ENCODE data around the gene TMEM131. TPM values are rescaled to one million over a fixed set of nuclear protein-coding genes. Genes with fewer than 3 reads are reported as not detected.

The TMEM131 gene
- total RNA-seq, 1 donor from 2014 or later: 58.8 TPM

DNA sequence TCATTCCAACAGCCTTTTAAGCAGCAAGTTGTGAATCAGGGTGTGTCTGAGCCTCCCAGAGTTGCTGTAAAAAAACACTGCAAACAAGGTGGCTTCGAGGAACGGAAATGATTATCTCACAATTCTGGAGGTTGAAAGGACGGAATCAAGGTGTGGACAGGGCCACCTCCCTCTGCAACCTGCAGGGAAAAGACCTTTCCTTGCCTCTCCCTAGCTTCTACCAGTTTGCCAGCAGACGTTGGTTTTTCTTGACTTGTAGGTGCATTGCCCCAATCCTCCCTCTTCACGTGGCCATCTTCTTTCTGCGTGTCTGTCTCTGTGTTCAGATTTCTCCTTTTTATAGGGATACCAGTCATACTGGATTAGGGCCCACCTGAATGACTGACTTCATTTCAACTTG, 24.8 kb upstream of the TMEM131 start:
- no peak for TF ChIP-seq CTCF (IDR thresholded peaks at IDR 0.05; ENCODE audit: unreplicated experiment)
- no peaks in the 10 kb centered on the region for H3K36me3 Mint-ChIP-seq (ENCODE audit: insufficient read depth)
- H3K9me3 Mint-ChIP-seq (ENCODE audit: low read depth): no peaks in the 10 kb centered on the region
- DNase-seq (ENCODE audit: low spot score, unreplicated experiment): no peak
- H3K27me3 Mint-ChIP-seq: peaks cover 2% of the 10 kb centered on the region
- no peak overlapping the region for H3K27ac Mint-ChIP-seq
- H3K4me1 Mint-ChIP-seq (ENCODE audit: low read depth): peaks cover 1% of the 10 kb centered on the region
- no peak overlapping the region for H3K4me3 Mint-ChIP-seq (ENCODE audit: low read depth)

DNA sequence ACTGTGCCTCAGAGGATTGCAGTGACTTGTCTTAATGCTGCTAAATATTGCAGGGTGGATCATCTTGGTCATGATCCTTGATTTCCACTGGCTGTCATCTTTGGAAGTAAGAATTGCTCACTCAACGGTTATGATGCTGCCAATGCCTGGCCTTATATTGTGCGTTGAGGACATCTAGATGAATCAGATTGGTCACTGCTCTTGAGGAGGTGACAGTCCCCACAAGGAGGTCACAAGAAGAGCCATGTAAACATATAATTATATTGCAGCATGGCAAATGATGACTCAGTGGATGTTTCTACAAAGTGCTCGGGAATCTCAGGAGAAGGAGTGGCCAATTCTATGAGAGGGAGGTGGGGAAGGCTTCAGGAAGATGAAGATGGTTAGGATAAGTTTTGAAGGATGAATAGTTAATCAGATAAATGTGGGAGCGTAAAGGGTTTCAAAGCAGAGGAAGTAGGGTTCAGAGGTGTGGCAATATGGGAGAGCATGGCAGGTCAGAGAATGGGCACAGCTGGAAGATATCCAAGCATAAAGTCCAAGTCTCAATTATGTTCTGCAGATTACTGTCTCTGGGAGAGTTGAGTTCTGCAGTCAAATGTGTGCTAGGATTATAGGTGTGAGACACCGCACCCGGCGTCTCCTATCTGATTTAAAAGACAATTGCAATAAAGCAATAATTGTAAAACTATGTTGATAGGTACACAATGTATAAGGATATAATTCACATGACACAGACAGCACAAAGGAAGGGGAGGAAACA, 21.3 kb upstream of the TMEM131 start:
- H3K4me3 Mint-ChIP-seq (ENCODE audit: low read depth): no peak overlapping the region
- DNase-seq (ENCODE audit: low spot score, unreplicated experiment): no peak
- no peaks in the 10 kb centered on the region for H3K27me3 Mint-ChIP-seq
- peaks cover 1% of the 10 kb centered on the region for H3K4me1 Mint-ChIP-seq (ENCODE audit: low read depth)
- no peak overlapping the region for H3K27ac Mint-ChIP-seq
- TF ChIP-seq CTCF (IDR thresholded peaks at IDR 0.05; ENCODE audit: unreplicated experiment): no peak
- no peaks in the 10 kb centered on the region for H3K9me3 Mint-ChIP-seq (ENCODE audit: low read depth)
- H3K36me3 Mint-ChIP-seq (ENCODE audit: insufficient read depth): no peaks in the 10 kb centered on the region

- Mint-ChIP-seq H3K4me1 (ENCODE audit: low read depth) (no peaks in the 10 kb centered on the region), H3K27me3 (no peaks in the 10 kb centered on the region), H3K36me3 (ENCODE audit: insufficient read depth) (no peaks in the 10 kb centered on the region), H3K27ac (no peak overlapping the region), H3K4me3 (ENCODE audit: low read depth) (no peak overlapping the region), H3K9me3 (ENCODE audit: low read depth) (no peaks in the 10 kb centered on the region)
- TF ChIP-seq CTCF (IDR thresholded peaks at IDR 0.05; ENCODE audit: unreplicated experiment): no peak
- no peak for DNase-seq (ENCODE audit: low spot score, unreplicated experiment)
Observed at GRCh38 chr2:98015671-98016070, 19.9 kb upstream of the TMEM131 start.

DNA sequence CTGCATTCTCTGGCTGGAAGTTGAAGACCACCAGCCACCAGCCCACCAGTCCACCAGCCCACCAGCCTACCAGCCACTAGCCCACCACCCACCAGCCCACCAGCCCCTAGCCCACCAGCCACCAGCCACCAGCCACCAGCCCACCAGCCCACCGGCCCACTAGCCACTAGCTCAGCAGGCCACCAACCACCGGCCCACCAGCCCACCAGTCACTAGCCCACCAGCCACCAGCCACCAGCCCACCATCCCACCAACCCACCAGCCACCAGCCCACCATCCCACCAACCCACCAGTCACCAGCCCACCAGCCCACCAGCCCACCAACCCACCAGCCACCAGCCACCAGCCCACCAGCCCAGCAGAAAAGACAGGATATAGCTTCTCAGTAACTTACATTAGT, 18.6 kb upstream of the TMEM131 start:
- no peaks in the 10 kb centered on the region for H3K4me1 Mint-ChIP-seq (ENCODE audit: low read depth)
- H3K36me3 Mint-ChIP-seq (ENCODE audit: insufficient read depth): no peaks in the 10 kb centered on the region
- no peak overlapping the region for H3K27ac Mint-ChIP-seq
- H3K4me3 Mint-ChIP-seq (ENCODE audit: low read depth): no peak overlapping the region
- no peaks in the 10 kb centered on the region for H3K27me3 Mint-ChIP-seq
- H3K9me3 Mint-ChIP-seq (ENCODE audit: low read depth): no peaks in the 10 kb centered on the region
- DNase-seq (ENCODE audit: low spot score, unreplicated experiment): no peak
- TF ChIP-seq CTCF (IDR thresholded peaks at IDR 0.05; ENCODE audit: unreplicated experiment): no peak

GRCh38 chr2:98013407-98014042, 17.8 kb upstream of the TMEM131 start:
- H3K27me3 Mint-ChIP-seq: no peaks in the 10 kb centered on the region
- no peak overlapping the region for H3K4me3 Mint-ChIP-seq (ENCODE audit: low read depth)
- H3K27ac Mint-ChIP-seq: no peak overlapping the region
- no peaks in the 10 kb centered on the region for H3K4me1 Mint-ChIP-seq (ENCODE audit: low read depth)
- no peak for TF ChIP-seq CTCF (IDR thresholded peaks at IDR 0.05; ENCODE audit: unreplicated experiment)
- no peak for DNase-seq (ENCODE audit: low spot score, unreplicated experiment)
- no peaks in the 10 kb centered on the region for H3K36me3 Mint-ChIP-seq (ENCODE audit: insufficient read depth)
- no peaks in the 10 kb centered on the region for H3K9me3 Mint-ChIP-seq (ENCODE audit: low read depth)
